WTC11 (cell line): Measurements from ENCODE around the gene FZD1. TPM values are rescaled to one million over a fixed set of nuclear protein-coding genes. Genes with fewer than 3 reads are reported as not detected.

Experiments used
- ATAC-seq: fragments of 200-7000 bp; cut with Tn5 transposase; 2 replicates; pipeline ENCODE4 v1.10.0; 2021; ENCODE audit warnings: mild to moderate bottlenecking, moderate library complexity
- CTCF ChIA-PET: fragments of 300-600 bp; sonication (Branson Sonifier 250); formaldehyde crosslinking; loops from one replicate; lab custom pipeline; 2021; ENCODE audit warnings: antibody characterized with exemption; lab: Charles Lee
- POLR2A ChIA-PET: fragments of 350-600 bp; sonication (Branson Sonifier 250); formaldehyde crosslinking; loops from one replicate; lab custom pipeline; 2021; ENCODE audit warnings: antibody characterized with exemption; lab: Charles Lee
- DNase-seq: peaks from one replicate; pipeline ENCODE4 v3.0.0; 2021; ENCODE audit warnings: low spot score
- H3K27ac Mint-ChIP-seq: 2 replicates; pipeline ENCODE4 v1.8.0; 2021; ENCODE audit warnings: mixed read lengths
- H3K27me3 Mint-ChIP-seq: 2 replicates; pipeline ENCODE4 v1.8.0; 2021; ENCODE audit warnings: low read depth, mild to moderate bottlenecking, moderate library complexity, mixed read lengths
- H3K36me3 Mint-ChIP-seq: 2 replicates; pipeline ENCODE4 v1.8.0; 2021; ENCODE audit warnings: mixed read lengths
- H3K4me1 Mint-ChIP-seq: 2 replicates; pipeline ENCODE4 v1.8.0; 2022; ENCODE audit warnings: mixed read lengths
- H3K4me3 Mint-ChIP-seq: 2 replicates; pipeline ENCODE4 v1.8.0; 2021; ENCODE audit warnings: mild to moderate bottlenecking, moderate library complexity, mixed read lengths
- H3K9me3 Mint-ChIP-seq: 2 replicates; pipeline ENCODE4 v1.8.0; 2021; ENCODE audit warnings: mixed read lengths
- ATF1 ChIP-seq: sonication (generic); formaldehyde crosslinking; IDR thresholded peaks from 2 replicates; pipeline ENCODE4 v1.8.1; 2023; ENCODE audit warnings: mild to moderate bottlenecking, moderate library complexity, missing genetic modification reagents
- ATF2 ChIP-seq: sonication (generic); formaldehyde crosslinking; IDR thresholded peaks from 2 replicates; pipeline ENCODE4 v1.8.1; 2022; ENCODE audit warnings: low read depth, missing genetic modification reagents, borderline replicate concordance
- IRF2 ChIP-seq: sonication (generic); formaldehyde crosslinking; IDR thresholded peaks from 2 replicates; pipeline ENCODE4 v1.8.0; 2022; ENCODE audit warnings: low read depth, missing genetic modification reagents, borderline replicate concordance
- MLX ChIP-seq: sonication (generic); formaldehyde crosslinking; IDR thresholded peaks from 2 replicates; pipeline ENCODE4 v1.8.1; 2023; ENCODE audit warnings: mild to moderate bottlenecking, missing genetic modification reagents, moderate library complexity
- NR2C2 ChIP-seq: sonication (generic); formaldehyde crosslinking; IDR thresholded peaks from 2 replicates; pipeline ENCODE4 v1.8.0; 2022; ENCODE audit warnings: mild to moderate bottlenecking, missing genetic modification reagents
- NR3C1 ChIP-seq: sonication (generic); formaldehyde crosslinking; conservative IDR thresholded peaks from 2 replicates; pipeline ENCODE4 v1.8.1; 2023; ENCODE audit warnings: low read depth, mild to moderate bottlenecking, missing genetic modification reagents
- OVOL2 ChIP-seq: fragments of 250-450 bp; sonication (Bioruptor Pico); IDR thresholded peaks from 2 replicates; pipeline ENCODE4 v1.9.0; 2021; ENCODE audit warnings: mild to moderate bottlenecking, borderline replicate concordance
- SMAD3 ChIP-seq: sonication (generic); formaldehyde crosslinking; IDR thresholded peaks from 2 replicates; pipeline ENCODE4 v1.8.0; 2022; ENCODE audit warnings: missing genetic modification reagents, mild to moderate bottlenecking, borderline replicate concordance
- ZBTB21 ChIP-seq: sonication (generic); formaldehyde crosslinking; IDR thresholded peaks from 2 replicates; pipeline ENCODE4 v1.8.1; 2023; ENCODE audit warnings: mild to moderate bottlenecking, missing genetic modification reagents, borderline replicate concordance
- ZNF138 ChIP-seq: sonication (generic); formaldehyde crosslinking; conservative IDR thresholded peaks from 2 replicates; pipeline ENCODE4 v1.8.1; 2022; ENCODE audit warnings: mild to moderate bottlenecking, moderate library complexity, missing genetic modification reagents
- ZNF263 ChIP-seq: sonication (generic); formaldehyde crosslinking; IDR thresholded peaks from 2 replicates; pipeline ENCODE4 v1.8.1; 2022; ENCODE audit warnings: low read depth, mild to moderate bottlenecking, moderate library complexity, missing genetic modification reagents
- ZNF416 ChIP-seq: fragments of 250-450 bp; sonication (Bioruptor Pico); IDR thresholded peaks from 2 replicates; pipeline ENCODE4 v1.9.0; 2021; ENCODE audit warnings: mild to moderate bottlenecking, inconsistent platforms
- total RNA-seq: library from RNA; stranded (reverse); gene quantifications from 3 replicates; pipeline ENCODE4 v1.2.3, GENCODE V29; 2021
- TF ChIP-seq, protein P1 (sequence below): sonication (generic); formaldehyde crosslinking; IDR thresholded peaks from 2 replicates; pipeline ENCODE4 v1.8.1; 2022; ENCODE audit warnings: missing genetic modification reagents, borderline replicate concordance
- TF ChIP-seq, protein P2 (sequence below): sonication (generic); formaldehyde crosslinking; IDR thresholded peaks from 2 replicates; pipeline ENCODE4 v1.8.0; 2023; ENCODE audit warnings: mild to moderate bottlenecking, missing genetic modification reagents
- TF ChIP-seq, protein P3 (sequence below): sonication (generic); formaldehyde crosslinking; IDR thresholded peaks from 2 replicates; pipeline ENCODE4 v1.8.1; 2023; ENCODE audit warnings: mild to moderate bottlenecking, missing genetic modification reagents
- TF ChIP-seq, protein P4 (sequence below): sonication (generic); formaldehyde crosslinking; IDR thresholded peaks from 2 replicates; pipeline ENCODE4 v1.8.1; 2023; ENCODE audit warnings: mild to moderate bottlenecking, missing genetic modification reagents, borderline replicate concordance

Gene FZD1
- total RNA-seq, 1 experiment from 2014 or later, result 2.0 TPM

- TF ChIP-seq, protein P1, sequence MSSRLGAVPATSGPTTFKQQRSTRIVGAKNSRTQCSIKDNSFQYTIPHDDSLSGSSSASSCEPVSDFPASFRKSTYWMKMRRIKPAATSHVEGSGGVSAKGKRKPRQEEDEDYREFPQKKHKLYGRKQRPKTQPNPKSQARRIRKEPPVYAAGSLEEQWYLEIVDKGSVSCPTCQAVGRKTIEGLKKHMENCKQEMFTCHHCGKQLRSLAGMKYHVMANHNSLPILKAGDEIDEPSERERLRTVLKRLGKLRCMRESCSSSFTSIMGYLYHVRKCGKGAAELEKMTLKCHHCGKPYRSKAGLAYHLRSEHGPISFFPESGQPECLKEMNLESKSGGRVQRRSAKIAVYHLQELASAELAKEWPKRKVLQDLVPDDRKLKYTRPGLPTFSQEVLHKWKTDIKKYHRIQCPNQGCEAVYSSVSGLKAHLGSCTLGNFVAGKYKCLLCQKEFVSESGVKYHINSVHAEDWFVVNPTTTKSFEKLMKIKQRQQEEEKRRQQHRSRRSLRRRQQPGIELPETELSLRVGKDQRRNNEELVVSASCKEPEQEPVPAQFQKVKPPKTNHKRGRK, result no peak
These were observed 1.9 kb downstream of the FZD1 start (continued) for GRCh38 chr7:91266067-91266688.

DNA sequence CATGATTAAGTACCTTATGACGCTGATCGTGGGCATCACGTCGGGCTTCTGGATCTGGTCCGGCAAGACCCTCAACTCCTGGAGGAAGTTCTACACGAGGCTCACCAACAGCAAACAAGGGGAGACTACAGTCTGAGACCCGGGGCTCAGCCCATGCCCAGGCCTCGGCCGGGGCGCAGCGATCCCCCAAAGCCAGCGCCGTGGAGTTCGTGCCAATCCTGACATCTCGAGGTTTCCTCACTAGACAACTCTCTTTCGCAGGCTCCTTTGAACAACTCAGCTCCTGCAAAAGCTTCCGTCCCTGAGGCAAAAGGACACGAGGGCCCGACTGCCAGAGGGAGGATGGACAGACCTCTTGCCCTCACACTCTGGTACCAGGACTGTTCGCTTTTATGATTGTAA is 2.5 kb downstream of the FZD1 start:
- H3K9me3 Mint-ChIP-seq, result no peaks in the 10 kb centered on the region
- H3K4me1 Mint-ChIP-seq, result peaks cover 31% of the 10 kb centered on the region
- H3K27ac Mint-ChIP-seq, result no peak overlapping the region
- no peaks in the 10 kb centered on the region; the same call in 1 of the 2 replicates for H3K36me3 Mint-ChIP-seq
- TF ChIP-seq IRF2 (CRISPR knock-in tag), result no peak
- no peak for TF ChIP-seq ZNF416 (CRISPR knock-in tag)
- TF ChIP-seq, protein P2, sequence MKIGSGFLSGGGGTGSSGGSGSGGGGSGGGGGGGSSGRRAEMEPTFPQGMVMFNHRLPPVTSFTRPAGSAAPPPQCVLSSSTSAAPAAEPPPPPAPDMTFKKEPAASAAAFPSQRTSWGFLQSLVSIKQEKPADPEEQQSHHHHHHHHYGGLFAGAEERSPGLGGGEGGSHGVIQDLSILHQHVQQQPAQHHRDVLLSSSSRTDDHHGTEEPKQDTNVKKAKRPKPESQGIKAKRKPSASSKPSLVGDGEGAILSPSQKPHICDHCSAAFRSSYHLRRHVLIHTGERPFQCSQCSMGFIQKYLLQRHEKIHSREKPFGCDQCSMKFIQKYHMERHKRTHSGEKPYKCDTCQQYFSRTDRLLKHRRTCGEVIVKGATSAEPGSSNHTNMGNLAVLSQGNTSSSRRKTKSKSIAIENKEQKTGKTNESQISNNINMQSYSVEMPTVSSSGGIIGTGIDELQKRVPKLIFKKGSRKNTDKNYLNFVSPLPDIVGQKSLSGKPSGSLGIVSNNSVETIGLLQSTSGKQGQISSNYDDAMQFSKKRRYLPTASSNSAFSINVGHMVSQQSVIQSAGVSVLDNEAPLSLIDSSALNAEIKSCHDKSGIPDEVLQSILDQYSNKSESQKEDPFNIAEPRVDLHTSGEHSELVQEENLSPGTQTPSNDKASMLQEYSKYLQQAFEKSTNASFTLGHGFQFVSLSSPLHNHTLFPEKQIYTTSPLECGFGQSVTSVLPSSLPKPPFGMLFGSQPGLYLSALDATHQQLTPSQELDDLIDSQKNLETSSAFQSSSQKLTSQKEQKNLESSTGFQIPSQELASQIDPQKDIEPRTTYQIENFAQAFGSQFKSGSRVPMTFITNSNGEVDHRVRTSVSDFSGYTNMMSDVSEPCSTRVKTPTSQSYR, result no peak
- TF ChIP-seq, protein P3, sequence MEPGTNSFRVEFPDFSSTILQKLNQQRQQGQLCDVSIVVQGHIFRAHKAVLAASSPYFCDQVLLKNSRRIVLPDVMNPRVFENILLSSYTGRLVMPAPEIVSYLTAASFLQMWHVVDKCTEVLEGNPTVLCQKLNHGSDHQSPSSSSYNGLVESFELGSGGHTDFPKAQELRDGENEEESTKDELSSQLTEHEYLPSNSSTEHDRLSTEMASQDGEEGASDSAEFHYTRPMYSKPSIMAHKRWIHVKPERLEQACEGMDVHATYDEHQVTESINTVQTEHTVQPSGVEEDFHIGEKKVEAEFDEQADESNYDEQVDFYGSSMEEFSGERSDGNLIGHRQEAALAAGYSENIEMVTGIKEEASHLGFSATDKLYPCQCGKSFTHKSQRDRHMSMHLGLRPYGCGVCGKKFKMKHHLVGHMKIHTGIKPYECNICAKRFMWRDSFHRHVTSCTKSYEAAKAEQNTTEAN, result no peak
- TF ChIP-seq ZBTB21 (CRISPR knock-in tag), result no peak
- TF ChIP-seq ZNF263 (CRISPR knock-in tag), result no peak
- DNase-seq (no peak), ATAC-seq (no peak)
- CTCF ChIA-PET, result no interaction called here
- peaks cover 74% of the 10 kb centered on the region for H3K27me3 Mint-ChIP-seq
- POLR2A ChIA-PET, result no interaction called here
- H3K4me3 Mint-ChIP-seq, result peak overlapping the region; percentile 84

GRCh38 chr7:91267171-91267955 is 3.1 kb downstream of the FZD1 start:
- H3K36me3 Mint-ChIP-seq, result no peaks in the 10 kb centered on the region; the same call in 1 of the 2 replicates
- no peak for ATAC-seq
- H3K4me1 Mint-ChIP-seq, result peaks cover 31% of the 10 kb centered on the region
- no peaks in the 10 kb centered on the region for H3K9me3 Mint-ChIP-seq
- peak overlapping the region; percentile 84 for H3K4me3 Mint-ChIP-seq
- peaks cover 67% of the 10 kb centered on the region for H3K27me3 Mint-ChIP-seq
- H3K27ac Mint-ChIP-seq, result no peak overlapping the region
- no peak for TF ChIP-seq ZNF138 (CRISPR knock-in tag)
- TF ChIP-seq NR3C1, result no peak
- no peak for TF ChIP-seq MLX (CRISPR knock-in tag)
- TF ChIP-seq ATF1 (CRISPR knock-in tag), result no peak
- no peak for TF ChIP-seq SMAD3 (CRISPR knock-in tag)
- TF ChIP-seq ATF2 (CRISPR knock-in tag), result no peak
- TF ChIP-seq NR2C2 (CRISPR knock-in tag), result no peak
- no peak for TF ChIP-seq OVOL2 (CRISPR knock-in tag)
- TF ChIP-seq, protein P4, sequence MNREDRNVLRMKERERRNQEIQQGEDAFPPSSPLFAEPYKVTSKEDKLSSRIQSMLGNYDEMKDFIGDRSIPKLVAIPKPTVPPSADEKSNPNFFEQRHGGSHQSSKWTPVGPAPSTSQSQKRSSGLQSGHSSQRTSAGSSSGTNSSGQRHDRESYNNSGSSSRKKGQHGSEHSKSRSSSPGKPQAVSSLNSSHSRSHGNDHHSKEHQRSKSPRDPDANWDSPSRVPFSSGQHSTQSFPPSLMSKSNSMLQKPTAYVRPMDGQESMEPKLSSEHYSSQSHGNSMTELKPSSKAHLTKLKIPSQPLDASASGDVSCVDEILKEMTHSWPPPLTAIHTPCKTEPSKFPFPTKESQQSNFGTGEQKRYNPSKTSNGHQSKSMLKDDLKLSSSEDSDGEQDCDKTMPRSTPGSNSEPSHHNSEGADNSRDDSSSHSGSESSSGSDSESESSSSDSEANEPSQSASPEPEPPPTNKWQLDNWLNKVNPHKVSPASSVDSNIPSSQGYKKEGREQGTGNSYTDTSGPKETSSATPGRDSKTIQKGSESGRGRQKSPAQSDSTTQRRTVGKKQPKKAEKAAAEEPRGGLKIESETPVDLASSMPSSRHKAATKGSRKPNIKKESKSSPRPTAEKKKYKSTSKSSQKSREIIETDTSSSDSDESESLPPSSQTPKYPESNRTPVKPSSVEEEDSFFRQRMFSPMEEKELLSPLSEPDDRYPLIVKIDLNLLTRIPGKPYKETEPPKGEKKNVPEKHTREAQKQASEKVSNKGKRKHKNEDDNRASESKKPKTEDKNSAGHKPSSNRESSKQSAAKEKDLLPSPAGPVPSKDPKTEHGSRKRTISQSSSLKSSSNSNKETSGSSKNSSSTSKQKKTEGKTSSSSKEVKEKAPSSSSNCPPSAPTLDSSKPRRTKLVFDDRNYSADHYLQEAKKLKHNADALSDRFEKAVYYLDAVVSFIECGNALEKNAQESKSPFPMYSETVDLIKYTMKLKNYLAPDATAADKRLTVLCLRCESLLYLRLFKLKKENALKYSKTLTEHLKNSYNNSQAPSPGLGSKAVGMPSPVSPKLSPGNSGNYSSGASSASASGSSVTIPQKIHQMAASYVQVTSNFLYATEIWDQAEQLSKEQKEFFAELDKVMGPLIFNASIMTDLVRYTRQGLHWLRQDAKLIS (CRISPR knock-in tag), result no peak
- TF ChIP-seq, all 79 proteins: peak for 0
- POLR2A ChIA-PET, result no interaction called here
- peak; percentile 19 for DNase-seq
- CTCF ChIA-PET, result no interaction called here
